ENCODE results near the gene KRTAP4-9. TPM values are rescaled to one million over a fixed set of nuclear protein-coding genes. Genes with fewer than 3 reads are reported as not detected.

The KRTAP4-9 gene
- total RNA-seq, 1 donor from 2014 or later: not detected

- H3K27ac ChIP-seq: no peak overlapping the region
- no peaks in the 10 kb centered on the region for H4K20me1 ChIP-seq (ENCODE audit: low read depth)
- no peak overlapping the region for H2AFZ ChIP-seq (replicated peaks)
- H3K4me2 ChIP-seq: no peak overlapping the region
- Mint-ChIP-seq H3K27ac (no peak overlapping the region), H3K4me1 (peaks cover 5% of the 10 kb centered on the region), H3K36me3 (no peaks in the 10 kb centered on the region), H3K27me3 (ENCODE audit: insufficient read depth, low read depth) (peaks cover 2% of the 10 kb centered on the region), H3K4me3 (no peak overlapping the region), H3K9me3 (no peaks in the 10 kb centered on the region)
- no peak overlapping the region for H3K9ac ChIP-seq
- H3K4me1 ChIP-seq: no peaks in the 10 kb centered on the region
- H3K79me2 ChIP-seq (ENCODE audit: low read depth): no peaks in the 10 kb centered on the region
- no peak for TF ChIP-seq CTCF (IDR thresholded peaks at IDR 0.05)
- no peak for TF ChIP-seq EZH2 (IDR thresholded peaks at IDR 0.05)
- no peak for TF ChIP-seq EZH2phosphoT487 (IDR thresholded peaks at IDR 0.05)
- no peaks in the 10 kb centered on the region for H3K27me3 ChIP-seq
- no peaks in the 10 kb centered on the region for H3K9me3 ChIP-seq (ENCODE audit: low read depth)
- DNase-seq (ENCODE audit: low spot score): no peak
- H3F3A ChIP-seq (ENCODE audit: low read depth): no peaks in the 10 kb centered on the region
- H3K4me3 ChIP-seq: no peak overlapping the region
- no peaks in the 10 kb centered on the region for H3K36me3 ChIP-seq
Measured at GRCh38 chr17:41126412-41126811, 21.2 kb downstream of the KRTAP4-9 start.

GRCh38 chr17:41127371-41127770, 22.2 kb downstream of the KRTAP4-9 start:
- no peaks in the 10 kb centered on the region for H3K9me3 ChIP-seq (ENCODE audit: low read depth)
- Mint-ChIP-seq H3K4me1 (peaks cover 5% of the 10 kb centered on the region), H3K27ac (no peak overlapping the region), H3K27me3 (ENCODE audit: insufficient read depth, low read depth) (peaks cover 2% of the 10 kb centered on the region), H3K4me3 (no peak overlapping the region), H3K36me3 (no peaks in the 10 kb centered on the region), H3K9me3 (no peaks in the 10 kb centered on the region)
- no peak overlapping the region for H3K4me2 ChIP-seq
- H3K4me3 ChIP-seq: no peak overlapping the region
- H3K27ac ChIP-seq: no peak overlapping the region
- TF ChIP-seq EZH2phosphoT487 (IDR thresholded peaks at IDR 0.05) (no peak), CTCF (IDR thresholded peaks at IDR 0.05) (no peak), EZH2 (IDR thresholded peaks at IDR 0.05) (no peak)
- H3K4me1 ChIP-seq: no peaks in the 10 kb centered on the region
- H3K9ac ChIP-seq: no peak overlapping the region
- H3K27me3 ChIP-seq: no peaks in the 10 kb centered on the region
- DNase-seq (ENCODE audit: low spot score): no peak
- no peaks in the 10 kb centered on the region for H3F3A ChIP-seq (ENCODE audit: low read depth)
- H3K36me3 ChIP-seq: no peaks in the 10 kb centered on the region
- no peak overlapping the region for H2AFZ ChIP-seq (replicated peaks)
- H3K79me2 ChIP-seq (ENCODE audit: low read depth): no peaks in the 10 kb centered on the region
- H4K20me1 ChIP-seq (ENCODE audit: low read depth): no peaks in the 10 kb centered on the region

GRCh38 chr17:41131979-41132378, 26.8 kb downstream of the KRTAP4-9 start:
- no peaks in the 10 kb centered on the region for H3K4me1 Mint-ChIP-seq
- no peaks in the 10 kb centered on the region for H3K27me3 ChIP-seq
- no peaks in the 10 kb centered on the region for H3F3A ChIP-seq (ENCODE audit: low read depth)
- no peaks in the 10 kb centered on the region for H3K36me3 Mint-ChIP-seq
- H3K27ac Mint-ChIP-seq: no peak overlapping the region
- no peak for TF ChIP-seq CTCF (IDR thresholded peaks at IDR 0.05)
- TF ChIP-seq EZH2 (IDR thresholded peaks at IDR 0.05): no peak
- no peak for TF ChIP-seq EZH2phosphoT487 (IDR thresholded peaks at IDR 0.05)
- DNase-seq (ENCODE audit: low spot score): no peak
- peaks cover 2% of the 10 kb centered on the region for H3K9me3 ChIP-seq (ENCODE audit: low read depth)
- no peak overlapping the region for H3K4me3 Mint-ChIP-seq
- H2AFZ ChIP-seq (replicated peaks): no peak overlapping the region
- H3K36me3 ChIP-seq: no peaks in the 10 kb centered on the region
- H3K27me3 Mint-ChIP-seq (ENCODE audit: insufficient read depth, low read depth): no peaks in the 10 kb centered on the region
- no peak overlapping the region for H3K4me3 ChIP-seq
- H4K20me1 ChIP-seq (ENCODE audit: low read depth): no peaks in the 10 kb centered on the region
- no peak overlapping the region for H3K9ac ChIP-seq
- no peak overlapping the region for H3K27ac ChIP-seq
- no peaks in the 10 kb centered on the region for H3K4me1 ChIP-seq
- H3K4me2 ChIP-seq: no peak overlapping the region
- H3K79me2 ChIP-seq (ENCODE audit: low read depth): no peaks in the 10 kb centered on the region
- H3K9me3 Mint-ChIP-seq: no peaks in the 10 kb centered on the region
